ENCODE measurements around the gene SLC17A3. TPM values are rescaled to one million over a fixed set of nuclear protein-coding genes. Genes with fewer than 3 reads are reported as not detected.
A peak's percentile ranks its signal among the peaks of the same experiment; 100 is the strongest.

The SLC17A3 gene
- not detected for total RNA-seq
- not detected for polyA plus RNA-seq
- long read RNA-seq, donor 1, result 0 reads
- long read RNA-seq, donor 2, result 0 reads

GRCh38 chr6:25874118-25874517, at the start of gene SLC17A3:
Gene SLC17A3 (minus strand): TSS chr6:25874243. CDS start chr6:25868387, 5,856 bp downstream.
- H3K27me3 ChIP-seq (ENCODE audit: insufficient read depth in 3 of 3, low read length in 2 of 3), result no peaks in the 10 kb centered on the region
- H3K27ac ChIP-seq, result no peak within 1 kb of the TSS
- 83 to 91% (median 89%) methylated on average over 3 of the region's 3 CpGs for WGBS, 3 donors
- H3K36me3 ChIP-seq (ENCODE audit: insufficient read depth in 1 of 2, low read depth in 1 of 2), result no peaks in the 10 kb centered on the region
- no peak for ATAC-seq
- H3K4me1 ChIP-seq, result no peaks in the 10 kb centered on the region
- DNase-seq, result no peak
- intact Hi-C loops (cut with DNase I), result no loop called here
- H3K9me3 ChIP-seq, result no peaks in the 10 kb centered on the region
- no peak for TF ChIP-seq CTCF (IDR thresholded peaks at IDR 0.05)
- no peak within 1 kb of the TSS for H3K4me3 ChIP-seq

DNA sequence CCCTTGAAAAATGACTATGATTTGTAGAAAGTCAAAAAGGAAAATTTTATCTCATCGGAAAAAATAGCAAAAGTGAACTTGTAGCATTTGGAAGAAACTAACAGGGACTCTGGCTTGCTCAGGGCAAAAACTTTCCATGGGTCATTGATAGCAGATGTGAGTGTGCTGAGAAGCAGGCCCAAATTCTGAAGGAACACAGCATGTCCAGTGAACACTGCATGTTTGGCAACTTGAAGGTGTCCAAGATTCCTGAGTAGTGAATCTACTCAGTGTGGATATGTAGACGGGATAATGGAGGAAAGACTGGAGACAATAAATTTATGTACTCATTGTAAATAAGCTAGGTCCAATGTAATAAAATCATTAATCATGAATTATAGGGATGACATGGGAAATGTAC, 48.3 kb upstream of the SLC17A3 start:
- ATAC-seq (peak in 2 of 4 donors; percentile 26 to 37), DNase-seq (no peak)
- Histone ChIP-seq H3K27ac (no peak overlapping the region), H3K4me1 (no peaks in the 10 kb centered on the region), H3K9me3 (no peaks in the 10 kb centered on the region), H3K4me3 (no peak overlapping the region), H3K27me3 (ENCODE audit: insufficient read depth in 3 of 3, low read length in 2 of 3) (peaks cover 0 to 3% (median 0%) of the 10 kb centered on the region in 3 donors), H3K36me3 (ENCODE audit: insufficient read depth in 1 of 2, low read depth in 1 of 2) (no peaks in the 10 kb centered on the region)
- intact Hi-C loops (cut with DNase I), result loop anchor here in 1 of 2 donors (10.0 kb wide), 1 partner anchor 138 kb away; no protein-coding TSS in a partner anchor
- TF ChIP-seq CTCF (IDR thresholded peaks at IDR 0.05), result no peak
- WGBS, 3 donors, result 74 to 77% (median 76%) methylated on average over 2 of the region's 2 CpGs

DNA sequence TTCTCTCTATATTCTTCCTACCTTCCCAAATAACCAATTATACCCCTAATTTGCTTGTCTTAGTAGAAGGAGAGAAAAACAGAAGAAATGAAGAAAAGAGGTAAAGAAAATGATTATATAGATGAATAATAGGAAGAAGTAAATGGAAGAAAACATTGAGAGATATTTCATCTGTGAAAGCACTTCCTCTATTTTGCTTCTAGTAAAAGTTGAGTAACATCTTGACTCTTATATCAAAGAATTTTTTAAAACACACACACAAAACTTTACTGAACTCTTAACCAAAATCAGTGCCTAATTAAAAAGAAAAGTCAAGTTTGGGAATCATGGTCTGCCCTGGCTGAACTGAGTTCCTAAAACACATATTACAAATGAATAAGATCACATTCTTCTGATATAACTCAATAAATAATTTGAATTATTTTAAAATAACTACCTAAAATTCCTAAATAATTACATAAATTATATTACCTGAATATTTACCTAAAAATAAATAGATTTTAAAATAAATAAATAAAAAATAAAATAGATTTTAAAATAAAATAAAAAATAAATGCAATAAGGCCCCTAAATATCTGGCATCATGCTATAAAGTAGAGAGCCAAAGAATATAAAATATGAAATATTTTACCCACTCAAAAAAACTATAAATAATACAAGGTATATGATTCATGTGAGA, 47.6 kb upstream of the SLC17A3 start:
- Histone ChIP-seq H3K4me3 (no peak overlapping the region), H3K36me3 (ENCODE audit: insufficient read depth in 1 of 2, low read depth in 1 of 2) (no peaks in the 10 kb centered on the region), H3K27ac (no peak overlapping the region), H3K27me3 (ENCODE audit: insufficient read depth in 3 of 3, low read length in 2 of 3) (peaks cover 0 to 3% (median 0%) of the 10 kb centered on the region in 3 donors), H3K9me3 (no peaks in the 10 kb centered on the region), H3K4me1 (no peaks in the 10 kb centered on the region)
- no peak for TF ChIP-seq CTCF (IDR thresholded peaks at IDR 0.05)
- intact Hi-C loops (cut with DNase I), result loop anchor here in 1 of 2 donors (10.0 kb wide), 1 partner anchor 137 kb away; no protein-coding TSS in a partner anchor
- DNase-seq (no peak), ATAC-seq (no peak)

DNA sequence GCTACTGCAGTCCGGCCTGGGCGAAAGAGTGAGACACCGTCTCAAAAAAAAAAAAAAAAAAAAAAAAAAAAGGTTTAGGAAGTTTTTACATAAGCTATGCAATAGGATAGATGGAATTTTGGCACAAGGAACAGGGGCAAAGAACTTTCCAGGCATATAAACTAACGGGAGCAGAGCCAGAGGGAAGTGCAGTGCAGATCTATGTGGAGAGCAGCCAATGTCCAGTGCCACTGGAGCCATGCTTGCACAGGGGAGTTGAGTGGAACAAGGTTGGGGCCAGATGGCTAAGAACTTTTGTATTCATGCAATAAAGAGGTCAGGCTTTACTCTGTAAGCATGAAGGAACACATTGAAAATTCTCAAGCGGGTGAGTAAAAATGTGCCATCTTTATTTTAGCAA, 45.6 kb upstream of the SLC17A3 start:
- WGBS, 3 donors, result 78 to 84% (median 79%) methylated on average over 4 to 5 of the region's 5 CpGs
- DNase-seq (no peak), ATAC-seq (no peak)
- Histone ChIP-seq H3K27ac (no peak overlapping the region), H3K27me3 (ENCODE audit: insufficient read depth in 3 of 3, low read length in 2 of 3) (peaks cover 0 to 3% (median 0%) of the 10 kb centered on the region in 3 donors), H3K4me3 (no peak overlapping the region), H3K9me3 (no peaks in the 10 kb centered on the region), H3K36me3 (ENCODE audit: insufficient read depth in 1 of 2, low read depth in 1 of 2) (no peaks in the 10 kb centered on the region), H3K4me1 (no peaks in the 10 kb centered on the region)
- no peak for TF ChIP-seq CTCF (IDR thresholded peaks at IDR 0.05)
- intact Hi-C loops (cut with DNase I), result loop anchor here in 1 of 2 donors (10.0 kb wide), 1 partner anchor 135 kb away; no protein-coding TSS in a partner anchor
